ENCODE measurements around the gene PFKFB4.

The PFKFB4 gene

DNA sequence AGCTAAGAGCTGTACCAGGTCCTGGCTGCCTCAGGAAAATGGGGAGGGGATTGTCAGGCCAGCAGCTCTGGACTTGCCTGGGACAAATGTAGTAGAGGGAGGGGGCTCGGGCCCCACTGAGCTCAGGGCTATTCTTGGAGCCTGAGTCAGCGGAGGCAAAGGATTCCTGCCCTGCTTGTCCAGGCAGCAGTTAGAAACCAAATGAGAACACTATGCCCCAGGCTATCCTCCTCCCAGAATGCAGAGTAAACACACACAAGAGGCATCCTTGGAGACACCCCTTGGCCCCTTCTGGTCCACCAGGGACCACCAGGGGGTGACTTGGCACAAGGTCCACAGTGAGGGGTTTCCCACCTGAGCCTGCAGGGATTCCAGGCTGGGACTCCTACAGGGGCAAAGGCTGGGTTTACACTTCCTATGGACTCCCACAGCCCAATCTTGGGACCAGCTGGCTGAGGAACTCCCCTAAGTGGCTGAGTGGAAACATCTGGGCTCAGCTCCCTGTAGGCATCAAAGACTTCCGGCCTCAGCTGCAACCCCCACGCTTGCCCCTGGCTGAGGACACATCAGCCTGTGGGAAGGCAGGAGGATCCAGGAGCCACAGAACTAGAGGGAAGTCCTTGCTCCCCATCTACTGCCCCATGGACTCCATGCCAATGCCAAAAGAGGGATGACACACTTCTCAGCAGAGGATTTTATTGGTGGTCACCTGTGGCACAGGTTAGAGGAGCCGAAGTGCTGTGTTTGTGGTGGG lies 41.9 kb upstream of the PFKFB4 start (continued):
- no peak for TF ChIP-seq GLI2 (tag by site-specific recombination; IDR thresholded peaks at IDR 0.05; ENCODE audit: borderline replicate concordance, low read depth)
- peak; percentile 98 for TF ChIP-seq ZIC2 (tag by site-specific recombination; IDR thresholded peaks at IDR 0.05)
- TF ChIP-seq ZBTB48 (tag by site-specific recombination; IDR thresholded peaks at IDR 0.05): peak; percentile 72; the same call in 1 of the 2 replicates
- TF ChIP-seq SCRT2 (tag by site-specific recombination; IDR thresholded peaks at IDR 0.05): peak; percentile 86
- peak; percentile 72 for TF ChIP-seq ZFHX2 (tag by site-specific recombination; conservative IDR thresholded peaks at IDR 0.05)
- TF ChIP-seq ZNF184 (tag by site-specific recombination; IDR thresholded peaks at IDR 0.05): no peak
- TF ChIP-seq KLF16 (tag by site-specific recombination; IDR thresholded peaks at IDR 0.05): no peak
- TF ChIP-seq GLIS2 (tag by site-specific recombination; IDR thresholded peaks at IDR 0.05): peak; percentile 70
- no peak for TF ChIP-seq ZNF48 (tag by site-specific recombination; IDR thresholded peaks at IDR 0.05)
- no peak for TF ChIP-seq ZNF274 (IDR thresholded peaks at IDR 0.05; ENCODE audit: low read length)
- TF ChIP-seq ZNF274 (tag by site-specific recombination; IDR thresholded peaks at IDR 0.05; ENCODE audit: borderline replicate concordance): no peak
- no peak for TF ChIP-seq ZFP3 (tag by site-specific recombination; IDR thresholded peaks at IDR 0.05; ENCODE audit: low read depth)
- TF ChIP-seq, protein P1, sequence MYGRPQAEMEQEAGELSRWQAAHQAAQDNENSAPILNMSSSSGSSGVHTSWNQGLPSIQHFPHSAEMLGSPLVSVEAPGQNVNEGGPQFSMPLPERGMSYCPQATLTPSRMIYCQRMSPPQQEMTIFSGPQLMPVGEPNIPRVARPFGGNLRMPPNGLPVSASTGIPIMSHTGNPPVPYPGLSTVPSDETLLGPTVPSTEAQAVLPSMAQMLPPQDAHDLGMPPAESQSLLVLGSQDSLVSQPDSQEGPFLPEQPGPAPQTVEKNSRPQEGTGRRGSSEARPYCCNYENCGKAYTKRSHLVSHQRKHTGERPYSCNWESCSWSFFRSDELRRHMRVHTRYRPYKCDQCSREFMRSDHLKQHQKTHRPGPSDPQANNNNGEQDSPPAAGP (tag by site-specific recombination; IDR thresholded peaks at IDR 0.05): peak; percentile 11; the same call in 1 of the 2 replicates
- no peak for TF ChIP-seq ZSCAN23 (tag by site-specific recombination; IDR thresholded peaks at IDR 0.05)

DNA sequence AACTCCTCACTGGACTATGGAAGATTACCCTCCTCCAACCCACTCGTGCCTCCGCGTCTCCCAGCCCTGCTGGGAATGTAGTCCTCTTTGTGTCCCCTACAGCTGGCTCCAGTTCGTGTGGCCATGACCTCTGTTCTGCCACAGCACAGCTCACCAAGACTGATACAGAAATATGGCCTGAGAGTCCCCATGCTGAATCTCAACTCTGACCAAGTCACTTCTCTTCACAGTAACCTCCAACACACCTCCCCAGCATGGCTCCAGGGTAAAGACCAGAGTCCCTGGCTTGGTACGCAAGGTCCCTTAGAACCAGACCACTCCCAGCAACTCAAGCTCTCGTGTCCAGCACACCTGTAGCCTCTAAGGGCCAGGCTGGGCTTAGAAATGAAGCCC lies 40.8 kb upstream of the PFKFB4 start:
- no peaks in the 10 kb centered on the region for H3K9me3 ChIP-seq (ENCODE audit: control insufficient read depth, insufficient read depth, low read depth, low read length)
- no peak overlapping the region for H3K27ac ChIP-seq (ENCODE audit: extremely low read depth, low read depth, low read length)
- no peaks in the 10 kb centered on the region; the same call in 1 of the 2 replicates for H3K4me1 ChIP-seq (ENCODE audit: control insufficient read depth, insufficient read depth, low read length)
- POLR2A ChIA-PET: interaction anchor here (0.8 to 2.3 kb wide), 2 partner anchors 38 to 60 kb away, joined by 3 to 8 read pairs; partner anchors contain the start of gene SLC26A6
- peaks cover 0 to 56% of the 10 kb centered on the region in 2 experiments; a peak in 2 of 3 replicates for H3K36me3 ChIP-seq (ENCODE audit: control insufficient read depth in 2 of 2, insufficient read depth in 1 of 2, low read length in 2 of 2)
- no peak overlapping the region for H3K4me3 ChIP-seq (ENCODE audit: low read depth, low read length)
- CTCF ChIA-PET: interaction anchor here (0.5 to 0.7 kb wide), 2 partner anchors 17 to 354 kb away, joined by 3 read pairs; no protein-coding TSS in a partner anchor
- TF ChIP-seq ZNF366 (tag by site-specific recombination; conservative IDR thresholded peaks at IDR 0.05) (no peak), ZIC2 (tag by site-specific recombination; IDR thresholded peaks at IDR 0.05) (no peak), ZNF157 (tag by site-specific recombination; IDR thresholded peaks at IDR 0.05) (no peak), SCRT2 (tag by site-specific recombination; IDR thresholded peaks at IDR 0.05) (no peak), HOXD13 (CRISPR knock-in tag; IDR thresholded peaks at IDR 0.05; ENCODE audit: borderline replicate concordance) (no peak), ZSCAN16 (tag by site-specific recombination; IDR thresholded peaks at IDR 0.05) (no peak), ZNF660 (tag by site-specific recombination; IDR thresholded peaks at IDR 0.05) (no peak), ZBTB1 (tag by site-specific recombination; IDR thresholded peaks at IDR 0.05) (no peak), ZNF777 (tag by site-specific recombination; IDR thresholded peaks at IDR 0.05; ENCODE audit: borderline replicate concordance) (no peak), ZNF394 (tag by site-specific recombination; IDR thresholded peaks at IDR 0.05; ENCODE audit: borderline replicate concordance) (no peak)
- TF ChIP-seq, protein P2, sequence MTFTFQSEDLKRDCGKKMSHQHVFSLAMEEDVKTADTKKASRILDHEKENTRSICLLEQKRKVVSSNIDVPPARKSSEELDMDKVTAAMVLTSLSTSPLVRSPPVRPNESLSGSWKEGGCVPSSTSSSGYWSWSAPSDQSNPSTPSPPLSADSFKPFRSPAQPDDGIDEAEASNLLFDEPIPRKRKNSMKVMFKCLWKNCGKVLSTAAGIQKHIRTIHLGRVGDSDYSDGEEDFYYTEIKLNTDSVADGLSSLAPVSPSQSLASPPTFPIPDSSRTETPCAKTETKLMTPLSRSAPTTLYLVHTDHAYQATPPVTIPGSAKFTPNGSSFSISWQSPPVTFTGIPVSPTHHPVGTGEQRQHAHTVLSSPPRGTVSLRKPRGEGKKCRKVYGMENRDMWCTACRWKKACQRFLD (tag by site-specific recombination; IDR thresholded peaks at IDR 0.05): no peak
- TF ChIP-seq, protein P3, sequence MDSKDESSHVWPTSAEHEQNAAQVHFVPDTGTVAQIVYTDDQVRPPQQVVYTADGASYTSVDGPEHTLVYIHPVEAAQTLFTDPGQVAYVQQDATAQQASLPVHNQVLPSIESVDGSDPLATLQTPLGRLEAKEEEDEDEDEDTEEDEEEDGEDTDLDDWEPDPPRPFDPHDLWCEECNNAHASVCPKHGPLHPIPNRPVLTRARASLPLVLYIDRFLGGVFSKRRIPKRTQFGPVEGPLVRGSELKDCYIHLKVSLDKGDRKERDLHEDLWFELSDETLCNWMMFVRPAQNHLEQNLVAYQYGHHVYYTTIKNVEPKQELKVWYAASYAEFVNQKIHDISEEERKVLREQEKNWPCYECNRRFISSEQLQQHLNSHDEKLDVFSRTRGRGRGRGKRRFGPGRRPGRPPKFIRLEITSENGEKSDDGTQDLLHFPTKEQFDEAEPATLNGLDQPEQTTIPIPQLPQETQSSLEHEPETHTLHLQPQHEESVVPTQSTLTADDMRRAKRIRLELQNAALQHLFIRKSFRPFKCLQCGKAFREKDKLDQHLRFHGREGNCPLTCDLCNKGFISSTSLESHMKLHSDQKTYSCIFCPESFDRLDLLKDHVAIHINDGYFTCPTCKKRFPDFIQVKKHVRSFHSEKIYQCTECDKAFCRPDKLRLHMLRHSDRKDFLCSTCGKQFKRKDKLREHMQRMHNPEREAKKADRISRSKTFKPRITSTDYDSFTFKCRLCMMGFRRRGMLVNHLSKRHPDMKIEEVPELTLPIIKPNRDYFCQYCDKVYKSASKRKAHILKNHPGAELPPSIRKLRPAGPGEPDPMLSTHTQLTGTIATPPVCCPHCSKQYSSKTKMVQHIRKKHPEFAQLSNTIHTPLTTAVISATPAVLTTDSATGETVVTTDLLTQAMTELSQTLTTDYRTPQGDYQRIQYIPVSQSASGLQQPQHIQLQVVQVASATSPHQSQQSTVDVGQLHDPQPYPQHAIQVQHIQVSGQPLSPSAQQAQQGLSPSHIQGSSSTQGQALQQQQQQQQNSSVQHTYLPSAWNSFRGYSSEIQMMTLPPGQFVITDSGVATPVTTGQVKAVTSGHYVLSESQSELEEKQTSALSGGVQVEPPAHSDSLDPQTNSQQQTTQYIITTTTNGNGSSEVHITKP (tag by site-specific recombination; IDR thresholded peaks at IDR 0.05): no peak
- TF ChIP-seq, protein P4, sequence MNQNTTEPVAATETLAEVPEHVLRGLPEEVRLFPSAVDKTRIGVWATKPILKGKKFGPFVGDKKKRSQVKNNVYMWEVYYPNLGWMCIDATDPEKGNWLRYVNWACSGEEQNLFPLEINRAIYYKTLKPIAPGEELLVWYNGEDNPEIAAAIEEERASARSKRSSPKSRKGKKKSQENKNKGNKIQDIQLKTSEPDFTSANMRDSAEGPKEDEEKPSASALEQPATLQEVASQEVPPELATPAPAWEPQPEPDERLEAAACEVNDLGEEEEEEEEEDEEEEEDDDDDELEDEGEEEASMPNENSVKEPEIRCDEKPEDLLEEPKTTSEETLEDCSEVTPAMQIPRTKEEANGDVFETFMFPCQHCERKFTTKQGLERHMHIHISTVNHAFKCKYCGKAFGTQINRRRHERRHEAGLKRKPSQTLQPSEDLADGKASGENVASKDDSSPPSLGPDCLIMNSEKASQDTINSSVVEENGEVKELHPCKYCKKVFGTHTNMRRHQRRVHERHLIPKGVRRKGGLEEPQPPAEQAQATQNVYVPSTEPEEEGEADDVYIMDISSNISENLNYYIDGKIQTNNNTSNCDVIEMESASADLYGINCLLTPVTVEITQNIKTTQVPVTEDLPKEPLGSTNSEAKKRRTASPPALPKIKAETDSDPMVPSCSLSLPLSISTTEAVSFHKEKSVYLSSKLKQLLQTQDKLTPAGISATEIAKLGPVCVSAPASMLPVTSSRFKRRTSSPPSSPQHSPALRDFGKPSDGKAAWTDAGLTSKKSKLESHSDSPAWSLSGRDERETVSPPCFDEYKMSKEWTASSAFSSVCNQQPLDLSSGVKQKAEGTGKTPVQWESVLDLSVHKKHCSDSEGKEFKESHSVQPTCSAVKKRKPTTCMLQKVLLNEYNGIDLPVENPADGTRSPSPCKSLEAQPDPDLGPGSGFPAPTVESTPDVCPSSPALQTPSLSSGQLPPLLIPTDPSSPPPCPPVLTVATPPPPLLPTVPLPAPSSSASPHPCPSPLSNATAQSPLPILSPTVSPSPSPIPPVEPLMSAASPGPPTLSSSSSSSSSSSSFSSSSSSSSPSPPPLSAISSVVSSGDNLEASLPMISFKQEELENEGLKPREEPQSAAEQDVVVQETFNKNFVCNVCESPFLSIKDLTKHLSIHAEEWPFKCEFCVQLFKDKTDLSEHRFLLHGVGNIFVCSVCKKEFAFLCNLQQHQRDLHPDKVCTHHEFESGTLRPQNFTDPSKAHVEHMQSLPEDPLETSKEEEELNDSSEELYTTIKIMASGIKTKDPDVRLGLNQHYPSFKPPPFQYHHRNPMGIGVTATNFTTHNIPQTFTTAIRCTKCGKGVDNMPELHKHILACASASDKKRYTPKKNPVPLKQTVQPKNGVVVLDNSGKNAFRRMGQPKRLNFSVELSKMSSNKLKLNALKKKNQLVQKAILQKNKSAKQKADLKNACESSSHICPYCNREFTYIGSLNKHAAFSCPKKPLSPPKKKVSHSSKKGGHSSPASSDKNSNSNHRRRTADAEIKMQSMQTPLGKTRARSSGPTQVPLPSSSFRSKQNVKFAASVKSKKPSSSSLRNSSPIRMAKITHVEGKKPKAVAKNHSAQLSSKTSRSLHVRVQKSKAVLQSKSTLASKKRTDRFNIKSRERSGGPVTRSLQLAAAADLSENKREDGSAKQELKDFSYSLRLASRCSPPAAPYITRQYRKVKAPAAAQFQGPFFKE (tag by site-specific recombination; IDR thresholded peaks at IDR 0.05; ENCODE audit: borderline replicate concordance): no peak
